Peyer's patch (tissue), 4 donors: ENCODE results near the gene GREB1L. TPM values are rescaled to one million over a fixed set of nuclear protein-coding genes. Genes with fewer than 3 reads are reported as not detected.

Source experiments
- DNase-seq, 3 donors: peaks; one replicate each; pipeline ENCODE4 v3.0.0-alpha.2; 2017 to 2019
- H3K27ac ChIP-seq, 4 donors: fragments of 200-600 bp; sonication (generic); one replicate each; pipeline ENCODE4 v1.5.1; 2016 to 2019
- H3K27me3 ChIP-seq, 2 donors: fragments of 200-600 bp; sonication (generic); one replicate each; pipeline ENCODE4 v1.5.1; 2019
- H3K36me3 ChIP-seq, 3 donors: fragments of 200-600 bp; sonication (generic); one replicate each; pipeline ENCODE4 v1.5.1; 2016 to 2019
- H3K4me1 ChIP-seq, 4 donors: fragments of 200-600 bp; sonication (generic); one replicate each; pipeline ENCODE4 v1.5.1; 2016 to 2019
- H3K4me3 ChIP-seq, 4 donors: fragments of 200-600 bp; sonication (generic); 1 replicate in 3 of 4; 2 replicates in 1 of 4; pipeline ENCODE4 v1.5.1; 2016 to 2019; ENCODE audit warnings: mild to moderate bottlenecking in 1 of 4
- H3K9me3 ChIP-seq, 4 donors: fragments of 200-600 bp; sonication (generic); one replicate each; pipeline ENCODE4 v1.5.1; 2016 to 2019; ENCODE audit warnings: mild to moderate bottlenecking in 1 of 4
- CTCF ChIP-seq, 6 experiments: fragments of 450-650 bp in 4 of 6; fragments of 200-600 bp in 2 of 6; sonication (generic) in 1 of 6; IDR thresholded peaks; one replicate each; pipeline ENCODE4 v1.5.1; 2017 to 2019; ENCODE audit warnings: antibody characterized with exemption in 6 of 6, mild to moderate bottlenecking in 3 of 6, moderate library complexity in 1 of 6
- POLR2A ChIP-seq, 2 donors: fragments of 450-650 bp; IDR thresholded peaks; one replicate each; pipeline ENCODE4 v1.5.1; 2017; ENCODE audit warnings: antibody characterized with exemption in 2 of 2, mild to moderate bottlenecking in 2 of 2, moderate library complexity in 2 of 2
- total RNA-seq, 4 donors: library from RNA; depleted of rRNA; stranded (reverse); fragments of >200 nt; gene quantifications; one replicate each; pipeline ENCODE4 v1.1.0, GENCODE V29; 2016

The GREB1L gene
- total RNA-seq, 4 donors from 2014 or later = 0.53 to 3.3 (median 2.8) TPM

DNA sequence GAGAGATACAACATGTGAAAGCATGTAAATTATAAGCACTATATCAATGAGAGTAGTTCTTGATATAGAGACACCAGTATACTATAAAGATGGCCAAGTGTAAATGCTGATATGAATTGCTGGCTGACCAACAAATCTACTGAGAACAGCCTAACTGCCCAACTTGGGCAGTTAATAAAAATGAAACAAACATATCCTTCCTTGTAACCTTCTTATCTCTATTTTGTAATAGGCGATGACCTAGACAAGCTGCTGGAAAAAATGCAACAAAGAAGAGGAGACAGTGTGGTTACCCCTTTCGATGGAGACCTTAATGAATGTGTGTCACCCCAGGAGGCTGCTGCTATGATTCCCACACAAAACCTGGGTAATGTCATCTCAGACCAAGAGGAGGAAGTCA, 209.8 kb downstream of the GREB1L start:
- no peak overlapping the region for H3K4me3 ChIP-seq
- H3K9me3 ChIP-seq = no peaks in the 10 kb centered on the region
- H3K27ac ChIP-seq = no peak overlapping the region
- no peaks in the 10 kb centered on the region for H3K27me3 ChIP-seq
- no peaks in the 10 kb centered on the region for H3K4me1 ChIP-seq
- H3K36me3 ChIP-seq = no peaks in the 10 kb centered on the region
- no peak for DNase-seq
- TF ChIP-seq CTCF (IDR thresholded peaks at IDR 0.05) (no peak), POLR2A (IDR thresholded peaks at IDR 0.05) (no peak)

GRCh38 chr18:21452276-21452780, 210.3 kb downstream of the GREB1L start:
- TF ChIP-seq CTCF (IDR thresholded peaks at IDR 0.05) = no peak
- TF ChIP-seq POLR2A (IDR thresholded peaks at IDR 0.05) = no peak
- no peaks in the 10 kb centered on the region for H3K4me1 ChIP-seq
- no peak for DNase-seq
- no peaks in the 10 kb centered on the region for H3K27me3 ChIP-seq
- H3K27ac ChIP-seq = no peak overlapping the region
- H3K36me3 ChIP-seq = no peaks in the 10 kb centered on the region
- H3K9me3 ChIP-seq = no peaks in the 10 kb centered on the region
- H3K4me3 ChIP-seq = no peak overlapping the region

DNA sequence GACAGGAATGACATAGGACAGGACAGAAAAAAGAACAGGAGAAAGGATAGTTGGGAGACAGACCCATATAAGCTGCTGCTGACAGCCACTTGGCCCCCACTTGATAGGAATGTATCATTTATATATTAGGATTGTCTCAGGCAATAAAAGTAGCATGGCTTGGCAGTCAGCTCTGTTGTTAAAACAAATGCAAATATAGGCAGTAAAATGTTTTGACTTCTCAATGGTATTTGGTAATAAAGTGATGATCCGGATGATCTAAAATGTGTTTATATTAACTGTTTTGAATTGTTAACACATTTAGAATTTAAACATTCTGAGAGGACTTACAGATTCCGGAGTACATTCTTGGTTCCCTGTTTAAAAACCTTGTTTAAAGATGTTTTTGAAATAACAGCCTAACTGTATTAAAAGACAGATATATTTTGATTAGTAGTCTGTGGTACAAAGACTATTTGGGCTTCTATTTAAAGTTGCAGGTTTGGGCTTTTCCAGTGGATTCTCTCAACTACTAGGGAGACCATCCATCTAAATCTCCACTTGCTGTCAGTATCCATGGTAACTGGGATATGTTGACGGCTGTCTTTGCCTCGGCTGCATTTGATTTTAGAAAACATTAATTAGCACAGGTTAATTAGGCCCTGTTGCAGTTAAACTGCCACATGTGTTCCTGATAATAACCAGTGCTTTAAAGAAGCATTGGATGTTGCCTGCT, 210.9 kb downstream of the GREB1L start:
- Histone ChIP-seq H3K4me1 (no peaks in the 10 kb centered on the region), H3K36me3 (no peaks in the 10 kb centered on the region), H3K27ac (no peak overlapping the region), H3K4me3 (no peak overlapping the region), H3K9me3 (no peaks in the 10 kb centered on the region), H3K27me3 (no peaks in the 10 kb centered on the region)
- no peak for DNase-seq
- no peak for TF ChIP-seq CTCF (IDR thresholded peaks at IDR 0.05)
- TF ChIP-seq POLR2A (IDR thresholded peaks at IDR 0.05) = no peak

- no peaks in the 10 kb centered on the region for H3K9me3 ChIP-seq
- no peaks in the 10 kb centered on the region for H3K36me3 ChIP-seq
- TF ChIP-seq CTCF (IDR thresholded peaks at IDR 0.05) (no peak), POLR2A (IDR thresholded peaks at IDR 0.05) (no peak)
- no peak for DNase-seq
- H3K4me3 ChIP-seq = no peak overlapping the region
- H3K27ac ChIP-seq = no peak overlapping the region
- H3K27me3 ChIP-seq = no peaks in the 10 kb centered on the region
- no peaks in the 10 kb centered on the region for H3K4me1 ChIP-seq
Observed at GRCh38 chr18:21453511-21453901, 211.5 kb downstream of the GREB1L start.

- H3K4me1 ChIP-seq = no peaks in the 10 kb centered on the region
- no peaks in the 10 kb centered on the region for H3K9me3 ChIP-seq
- H3K36me3 ChIP-seq = no peaks in the 10 kb centered on the region
- H3K4me3 ChIP-seq = no peak overlapping the region
- H3K27ac ChIP-seq = no peak overlapping the region
- H3K27me3 ChIP-seq = no peaks in the 10 kb centered on the region
- TF ChIP-seq CTCF (IDR thresholded peaks at IDR 0.05) (no peak), POLR2A (IDR thresholded peaks at IDR 0.05) (no peak)
- DNase-seq = no peak
Observed at GRCh38 chr18:21454725-21455124, 212.7 kb downstream of the GREB1L start.
